GM13977 (cell line): Measurements from ENCODE around the gene STUM.

Source experiments
- DNase-seq: peaks from one replicate; pipeline ENCODE4 v3.0.0; 2012; ENCODE audit warnings: low spot score
- CTCF ChIP-seq: IDR thresholded peaks from 2 replicates; pipeline ENCODE4 v1.5.1; 2012; ENCODE audit warnings: mild to moderate bottlenecking, control low read depth; ENCODE audit not compliant: insufficient read depth; ENCODE audit errors: extremely low read depth, missing control alignments
- in situ Hi-C: fragments of 300-500 bp; cut with MboI; formaldehyde crosslinking; loops from one replicate; pipeline ENCODE4 v1.12.0; 2022; ENCODE audit warnings: low sequenced_read_pairs, low pct_unique_long_range_greater_than_20kb, mixed read lengths, inconsistent platforms; ENCODE audit not compliant: unreplicated experiment

Gene STUM

GRCh38 chr1:226654668-226655055 lies 106.1 kb downstream of the STUM start:
- in situ Hi-C loops: no loop called here
- TF ChIP-seq CTCF: no peak
- no peak for DNase-seq

- in situ Hi-C loops: no loop called here
- no peak for DNase-seq
- TF ChIP-seq CTCF: no peak
Measured at GRCh38 chr1:226655251-226656163, 106.9 kb downstream of the STUM start.

- no peak for DNase-seq
- in situ Hi-C loops: no loop called here
- TF ChIP-seq CTCF: no peak
Measured at GRCh38 chr1:226656201-226656600, 107.6 kb downstream of the STUM start.

- no peak for TF ChIP-seq CTCF
- DNase-seq: no peak
- in situ Hi-C loops: no loop called here
Measured at GRCh38 chr1:226656601-226657277, 108.2 kb downstream of the STUM start.

- DNase-seq: no peak
- no peak for TF ChIP-seq CTCF
Measured at GRCh38 chr1:226657895-226658545, 109.5 kb downstream of the STUM start.

GRCh38 chr1:226658546-226659125 lies 110.1 kb downstream of the STUM start:
- DNase-seq: no peak
- no peak for TF ChIP-seq CTCF
- in situ Hi-C loops: no loop called here

More at GRCh38 chr1:226657895-226658545, 109.5 kb downstream of the STUM start:
- in situ Hi-C loops: no loop called here
